ENCODE measurements around the gene CNMD.

The CNMD gene

GRCh38 chr13:52739468-52740071 is at the start of gene CNMD:
Gene CNMD (minus strand): TSS chr13:52739820. CDS start chr13:52739701, 119 bp downstream.
- no peak for DNase-seq

GRCh38 chr13:52788011-52788410 is 48.4 kb upstream of the CNMD start:
- DNase-seq: no peak

- DNase-seq: peak; percentile 63
These were observed 47.6 kb upstream of the CNMD start for GRCh38 chr13:52787235-52787634.

- DNase-seq: peak; percentile 85
These were observed 47.1 kb upstream of the CNMD start for GRCh38 chr13:52786766-52787165.

- peak; percentile 63 for DNase-seq
These were observed 46.1 kb upstream of the CNMD start for GRCh38 chr13:52785739-52786138.

GRCh38 chr13:52784591-52785340 is 45.1 kb upstream of the CNMD start:
- no peak for DNase-seq

GRCh38 chr13:52783943-52784342 is 44.3 kb upstream of the CNMD start:
- no peak for DNase-seq

- no peak for DNase-seq
These were observed 43.1 kb upstream of the CNMD start for GRCh38 chr13:52782471-52783448.

GRCh38 chr13:52780611-52781010 is 41.0 kb upstream of the CNMD start:
- DNase-seq: no peak

- DNase-seq: no peak
These were observed 40.5 kb upstream of the CNMD start for GRCh38 chr13:52780092-52780491.

GRCh38 chr13:52779103-52779502 is 39.5 kb upstream of the CNMD start:
- no peak for DNase-seq

GRCh38 chr13:52776726-52777125 is 37.1 kb upstream of the CNMD start:
- no peak for DNase-seq

GRCh38 chr13:52775511-52775910 is 35.9 kb upstream of the CNMD start:
- DNase-seq: no peak

- DNase-seq: no peak
These were observed 28.4 kb upstream of the CNMD start for GRCh38 chr13:52767949-52768516.

- DNase-seq: no peak
These were observed 26.2 kb upstream of the CNMD start for GRCh38 chr13:52765611-52766390.

GRCh38 chr13:52760077-52760476 is 20.5 kb upstream of the CNMD start:
- DNase-seq: peak; percentile 49

GRCh38 chr13:52758114-52758513 is 18.5 kb upstream of the CNMD start:
- DNase-seq: no peak

- DNase-seq: no peak
These were observed 11.6 kb upstream of the CNMD start for GRCh38 chr13:52751196-52751595.

GRCh38 chr13:52750713-52751112 is 11.1 kb upstream of the CNMD start:
- DNase-seq: no peak

- no peak for DNase-seq
These were observed 9.8 kb upstream of the CNMD start for GRCh38 chr13:52749419-52749818.

- no peak for DNase-seq
These were observed 6.5 kb upstream of the CNMD start for GRCh38 chr13:52746141-52746540.

GRCh38 chr13:52744842-52745375 is 5.3 kb upstream of the CNMD start:
- no peak for DNase-seq

All from DMS79 (cell line).